ENCODE data around the gene SYCP2. TPM values are rescaled to one million over a fixed set of nuclear protein-coding genes. Genes with fewer than 3 reads are reported as not detected.
A peak's percentile ranks its signal among the peaks of the same experiment; 100 is the strongest.

Gene SYCP2
- total RNA-seq, 2 donors from 2014 or later = 5.0 to 11.9 TPM

- H3K36me3 Mint-ChIP-seq (ENCODE audit: insufficient read depth in 2 of 2) = no peaks in the 10 kb centered on the region
- no peaks in the 10 kb centered on the region for H3K9me3 Mint-ChIP-seq
- DNase-seq (no peak), ATAC-seq (replicated peaks in 1 of 2) (no peak)
- no peak overlapping the region for H3K4me3 Mint-ChIP-seq
- no peak overlapping the region for H3K27ac Mint-ChIP-seq
- no peaks in the 10 kb centered on the region for H3K27me3 Mint-ChIP-seq (ENCODE audit: low read depth)
- H3K4me1 Mint-ChIP-seq (ENCODE audit: low read depth) = no peaks in the 10 kb centered on the region
These were observed 21.8 kb upstream of the SYCP2 start for GRCh38 chr20:59955131-59955796.

- ATAC-seq (replicated peaks in 1 of 2) (no peak), DNase-seq (no peak)
- Mint-ChIP-seq H3K36me3 (ENCODE audit: insufficient read depth in 2 of 2) (no peaks in the 10 kb centered on the region), H3K9me3 (no peaks in the 10 kb centered on the region), H3K4me3 (no peak overlapping the region), H3K4me1 (ENCODE audit: low read depth) (no peaks in the 10 kb centered on the region), H3K27me3 (ENCODE audit: low read depth) (no peaks in the 10 kb centered on the region), H3K27ac (no peak overlapping the region)
These were observed 21.3 kb upstream of the SYCP2 start for GRCh38 chr20:59954718-59955117.

- ATAC-seq (replicated peaks in 1 of 2) (no peak), DNase-seq (no peak)
- Mint-ChIP-seq H3K9me3 (no peaks in the 10 kb centered on the region), H3K36me3 (ENCODE audit: insufficient read depth in 2 of 2) (no peaks in the 10 kb centered on the region), H3K27ac (no peak overlapping the region), H3K4me1 (ENCODE audit: low read depth) (peaks cover 10% of the 10 kb centered on the region), H3K4me3 (no peak overlapping the region), H3K27me3 (ENCODE audit: low read depth) (no peaks in the 10 kb centered on the region)
These were observed 16.5 kb upstream of the SYCP2 start for GRCh38 chr20:59949911-59950310.

- peak overlapping the region; percentile 53 to 91 for H3K4me3 Mint-ChIP-seq
- ATAC-seq (replicated peaks in 1 of 2) (peak; percentile 49 to 72), DNase-seq (peak; percentile 16 to 36)
- peaks cover 0 to 3% of the 10 kb centered on the region in 2 donors for H3K36me3 Mint-ChIP-seq (ENCODE audit: insufficient read depth in 2 of 2)
- H3K9me3 Mint-ChIP-seq = no peaks in the 10 kb centered on the region
- no peaks in the 10 kb centered on the region for H3K27me3 Mint-ChIP-seq (ENCODE audit: low read depth)
- H3K27ac Mint-ChIP-seq = peak overlapping the region; percentile 100
- peaks cover 10% of the 10 kb centered on the region for H3K4me1 Mint-ChIP-seq (ENCODE audit: low read depth)
These were observed 15.6 kb upstream of the SYCP2 start for GRCh38 chr20:59948828-59949720.

- DNase-seq (no peak), ATAC-seq (replicated peaks in 1 of 2) (no peak)
- Mint-ChIP-seq H3K9me3 (no peaks in the 10 kb centered on the region), H3K27ac (peak overlapping the region; percentile 100), H3K27me3 (ENCODE audit: low read depth) (no peaks in the 10 kb centered on the region), H3K36me3 (ENCODE audit: insufficient read depth in 2 of 2) (peaks cover 0 to 3% of the 10 kb centered on the region in 2 donors), H3K4me1 (ENCODE audit: low read depth) (peaks cover 10% of the 10 kb centered on the region), H3K4me3 (no peak overlapping the region)
These were observed 14.8 kb upstream of the SYCP2 start for GRCh38 chr20:59948212-59948611.

- no peak overlapping the region for H3K4me3 Mint-ChIP-seq
- ATAC-seq (replicated peaks in 1 of 2) = no peak
- no peak for DNase-seq
- peaks cover 10% of the 10 kb centered on the region for H3K4me1 Mint-ChIP-seq (ENCODE audit: low read depth)
- H3K27me3 Mint-ChIP-seq (ENCODE audit: low read depth) = no peaks in the 10 kb centered on the region
- peaks cover 0 to 3% of the 10 kb centered on the region in 2 donors for H3K36me3 Mint-ChIP-seq (ENCODE audit: insufficient read depth in 2 of 2)
- no peak overlapping the region for H3K27ac Mint-ChIP-seq
- H3K9me3 Mint-ChIP-seq = no peaks in the 10 kb centered on the region
These were observed 13.9 kb upstream of the SYCP2 start for GRCh38 chr20:59947376-59947775.

- peaks cover 25% of the 10 kb centered on the region for H3K4me1 Mint-ChIP-seq (ENCODE audit: low read depth)
- H3K27ac Mint-ChIP-seq = no peak overlapping the region
- no peak for ATAC-seq (replicated peaks in 1 of 2)
- H3K36me3 Mint-ChIP-seq (ENCODE audit: insufficient read depth in 2 of 2) = peaks cover 0 to 3% of the 10 kb centered on the region in 2 donors
- DNase-seq = no peak
- H3K4me3 Mint-ChIP-seq = no peak overlapping the region
- no peaks in the 10 kb centered on the region for H3K9me3 Mint-ChIP-seq
- H3K27me3 Mint-ChIP-seq (ENCODE audit: low read depth) = no peaks in the 10 kb centered on the region
These were observed 12.3 kb upstream of the SYCP2 start for GRCh38 chr20:59945731-59946130.

GRCh38 chr20:59945175-59945574 lies 11.7 kb upstream of the SYCP2 start:
- Mint-ChIP-seq H3K27ac (no peak overlapping the region), H3K4me3 (no peak overlapping the region), H3K4me1 (ENCODE audit: low read depth) (peaks cover 25% of the 10 kb centered on the region), H3K27me3 (ENCODE audit: low read depth) (no peaks in the 10 kb centered on the region), H3K36me3 (ENCODE audit: insufficient read depth in 2 of 2) (peaks cover 0 to 3% of the 10 kb centered on the region in 2 donors), H3K9me3 (no peaks in the 10 kb centered on the region)
- no peak for ATAC-seq (replicated peaks in 1 of 2)
- no peak for DNase-seq

GRCh38 chr20:59944726-59945125 lies 11.3 kb upstream of the SYCP2 start:
- H3K4me3 Mint-ChIP-seq = no peak overlapping the region
- ATAC-seq (replicated peaks in 1 of 2) (no peak), DNase-seq (no peak)
- H3K27me3 Mint-ChIP-seq (ENCODE audit: low read depth) = no peaks in the 10 kb centered on the region
- H3K4me1 Mint-ChIP-seq (ENCODE audit: low read depth) = peaks cover 25% of the 10 kb centered on the region
- no peak overlapping the region for H3K27ac Mint-ChIP-seq
- H3K36me3 Mint-ChIP-seq (ENCODE audit: insufficient read depth in 2 of 2) = peaks cover 0 to 3% of the 10 kb centered on the region in 2 donors
- H3K9me3 Mint-ChIP-seq = no peaks in the 10 kb centered on the region

- no peak overlapping the region for H3K4me3 Mint-ChIP-seq
- no peak overlapping the region for H3K27ac Mint-ChIP-seq
- ATAC-seq (replicated peaks in 1 of 2) = no peak
- peaks cover 33% of the 10 kb centered on the region for H3K4me1 Mint-ChIP-seq (ENCODE audit: low read depth)
- DNase-seq = no peak
- no peaks in the 10 kb centered on the region for H3K9me3 Mint-ChIP-seq
- H3K27me3 Mint-ChIP-seq (ENCODE audit: low read depth) = no peaks in the 10 kb centered on the region
- peaks cover 2 to 7% of the 10 kb centered on the region in 2 donors for H3K36me3 Mint-ChIP-seq (ENCODE audit: insufficient read depth in 2 of 2)
These were observed 8.8 kb upstream of the SYCP2 start for GRCh38 chr20:59942245-59942644.

- H3K4me3 Mint-ChIP-seq = peak overlapping the region; percentile 95 to 97
- ATAC-seq (replicated peaks in 1 of 2) = no peak
- H3K9me3 Mint-ChIP-seq = no peaks in the 10 kb centered on the region
- H3K36me3 Mint-ChIP-seq (ENCODE audit: insufficient read depth in 2 of 2) = peaks cover 2 to 7% of the 10 kb centered on the region in 2 donors
- H3K27ac Mint-ChIP-seq = peak overlapping the region; percentile 98
- no peaks in the 10 kb centered on the region for H3K27me3 Mint-ChIP-seq (ENCODE audit: low read depth)
- H3K4me1 Mint-ChIP-seq (ENCODE audit: low read depth) = peaks cover 37% of the 10 kb centered on the region
- no peak for DNase-seq
These were observed 7.5 kb upstream of the SYCP2 start for GRCh38 chr20:59940956-59941294.

- Mint-ChIP-seq H3K36me3 (ENCODE audit: insufficient read depth in 2 of 2) (peaks cover 2 to 7% of the 10 kb centered on the region in 2 donors), H3K27me3 (ENCODE audit: low read depth) (no peaks in the 10 kb centered on the region), H3K27ac (peak within 1 kb of the TSS; percentile 98), H3K4me3 (peak within 1 kb of the TSS; percentile 95 to 97), H3K9me3 (no peaks in the 10 kb centered on the region), H3K4me1 (ENCODE audit: low read depth) (peaks cover 37% of the 10 kb centered on the region)
- ATAC-seq (replicated peaks in 1 of 2) (peak; percentile 95 to 97), DNase-seq (peak; percentile 93 to 97)
These were observed 6.9 kb upstream of the SYCP2 start, which contains the start of the genes FAM217B and PPP1R3D for GRCh38 chr20:59940129-59940955. Gene FAM217B (plus strand): TSS chr20:59940389. CDS start chr20:59943944, 3,555 bp downstream. Gene PPP1R3D (minus strand): TSS chr20:59940305. CDS start chr20:59939931, 374 bp downstream.

- peaks cover 2 to 6% of the 10 kb centered on the region in 2 donors for H3K36me3 Mint-ChIP-seq (ENCODE audit: insufficient read depth in 2 of 2)
- H3K27me3 Mint-ChIP-seq (ENCODE audit: low read depth) = no peaks in the 10 kb centered on the region
- H3K9me3 Mint-ChIP-seq = no peaks in the 10 kb centered on the region
- H3K4me3 Mint-ChIP-seq = peak overlapping the region; percentile 95 to 97
- peak overlapping the region; percentile 98 for H3K27ac Mint-ChIP-seq
- peaks cover 37% of the 10 kb centered on the region for H3K4me1 Mint-ChIP-seq (ENCODE audit: low read depth)
- peak; percentile 19 to 36 for DNase-seq
- peak; percentile 26 to 28 for ATAC-seq (replicated peaks in 1 of 2)
These were observed 6.4 kb upstream of the SYCP2 start for GRCh38 chr20:59939879-59940128.

Measured in activated T-cell treated with anti-CD3 and anti-CD28 coated beads, Interleukin-2, amount 50 U/mL, for 72 hours (primary cell).